CD14-positive monocyte (primary cell): ENCODE data around the gene SLC25A42. TPM values are rescaled to one million over a fixed set of nuclear protein-coding genes. Genes with fewer than 3 reads are reported as not detected.

Experiments
- DNase-seq, 3 donors: peaks; one replicate each; pipeline ENCODE4 v3.0.0-alpha.2; 2011 to 2022
- H2AFZ ChIP-seq: 2 replicates; pipeline ENCODE4 v1.6.0; 2012; ENCODE audit warnings: mild to moderate bottlenecking, low read depth, low read length, inconsistent platforms; ENCODE audit not compliant: insufficient read depth, poor library complexity, severe bottlenecking
- H3K27ac ChIP-seq, 2 donors: 1 replicate in 1 of 2; 2 replicates in 1 of 2; pipeline ENCODE4 v1.5.1; 2012 to 2013; ENCODE audit warnings: low read length in 2 of 2, control low read depth in 1 of 2, inconsistent platforms in 1 of 2, low read depth in 1 of 2, mild to moderate bottlenecking in 1 of 2
- H3K27me3 ChIP-seq, 2 donors: one replicate each; pipeline versions ENCODE4 v1.6.0 to v1.6.1; 2011 to 2013; ENCODE audit warnings: low read length in 2 of 2; ENCODE audit not compliant: control insufficient read depth in 2 of 2, insufficient read depth in 2 of 2
- H3K36me3 ChIP-seq, 2 donors: replicated peaks in 1 of 2; 1 replicate in 1 of 2; 2 replicates in 1 of 2; pipeline versions ENCODE4 v1.5.1 to v1.6.1; 2012 to 2013; ENCODE audit warnings: low read length in 2 of 2, control low read depth in 1 of 2, inconsistent platforms in 1 of 2, mild to moderate bottlenecking in 1 of 2; ENCODE audit not compliant: insufficient read depth in 2 of 2, control insufficient read depth in 1 of 2
- H3K4me1 ChIP-seq, 2 donors: 1 replicate in 1 of 2; 2 replicates in 1 of 2; pipeline versions ENCODE4 v1.5.1 to v1.6.1; 2012 to 2013; ENCODE audit warnings: low read length in 2 of 2, control low read depth in 1 of 2, inconsistent platforms in 1 of 2, mild to moderate bottlenecking in 1 of 2, moderate library complexity in 1 of 2; ENCODE audit not compliant: insufficient read depth in 2 of 2, control insufficient read depth in 1 of 2
- H3K4me2 ChIP-seq: replicated peaks from 2 replicates; pipeline ENCODE3; 2012; ENCODE audit warnings: low read length, moderate library complexity, mild to moderate bottlenecking; ENCODE audit not compliant: poor library complexity, severe bottlenecking; ENCODE audit errors: extremely low read depth
- H3K4me3 ChIP-seq, 3 experiments: fragments of 200-600 bp in 1 of 3; sonication (generic) in 1 of 3; replicated peaks in 1 of 3; 1 replicate in 2 of 3; 2 replicates in 1 of 3; pipeline ENCODE4 v1.5.1; 2011 to 2013; ENCODE audit warnings: low read length in 3 of 3, mild to moderate bottlenecking in 3 of 3, control low read depth in 2 of 3, low read depth in 2 of 3, inconsistent platforms in 1 of 3, moderate library complexity in 1 of 3
- H3K79me2 ChIP-seq: 2 replicates; pipeline ENCODE4 v1.6.0; 2012; ENCODE audit warnings: mild to moderate bottlenecking, control low read depth, inconsistent platforms, low read length, moderate library complexity; ENCODE audit not compliant: insufficient read depth
- H3K9ac ChIP-seq: 2 replicates; pipeline ENCODE4 v1.6.0; 2017; ENCODE audit warnings: low read length, mild to moderate bottlenecking; ENCODE audit not compliant: insufficient read depth, poor library complexity, severe bottlenecking
- H3K9me3 ChIP-seq, 2 donors: replicated peaks in 1 of 2; 1 replicate in 1 of 2; 2 replicates in 1 of 2; pipeline versions ENCODE4 v1.5.1 to v1.6.1; 2012 to 2013; ENCODE audit warnings: low read length in 2 of 2, control low read depth in 1 of 2; ENCODE audit not compliant: control insufficient read depth in 1 of 2, insufficient read depth in 1 of 2
- H4K20me1 ChIP-seq: 2 replicates; pipeline ENCODE4 v1.6.0; 2012; ENCODE audit warnings: mild to moderate bottlenecking, low read length, control low read depth, moderate library complexity; ENCODE audit not compliant: insufficient read depth
- H3K27ac Mint-ChIP-seq, 7 donors: one replicate each; pipeline ENCODE4 v1.8.0; 2020; ENCODE audit warnings: mild to moderate bottlenecking in 7 of 7, mixed read lengths in 7 of 7, moderate library complexity in 6 of 7, inconsistent platforms in 2 of 7
- H3K27me3 Mint-ChIP-seq, 3 donors: one replicate each; pipeline ENCODE4 v1.8.0; 2021 to 2022; ENCODE audit warnings: low read depth in 3 of 3, mild to moderate bottlenecking in 3 of 3, mixed read lengths in 3 of 3, moderate library complexity in 3 of 3, inconsistent platforms in 1 of 3
- H3K36me3 Mint-ChIP-seq, 2 donors: one replicate each; pipeline ENCODE4 v1.8.0; 2020; ENCODE audit warnings: mixed read lengths in 2 of 2, inconsistent platforms in 1 of 2, mild to moderate bottlenecking in 1 of 2
- H3K4me1 Mint-ChIP-seq: one replicate; pipeline ENCODE4 v1.8.0; 2020; ENCODE audit warnings: mild to moderate bottlenecking, mixed read lengths
- H3K4me3 Mint-ChIP-seq, 2 donors: one replicate each; pipeline ENCODE4 v1.8.0; 2020; ENCODE audit warnings: mild to moderate bottlenecking in 2 of 2, mixed read lengths in 2 of 2, moderate library complexity in 1 of 2
- H3K9me3 Mint-ChIP-seq, 7 donors: one replicate each; pipeline ENCODE4 v1.8.0; 2020 to 2022; ENCODE audit warnings: mixed read lengths in 7 of 7, mild to moderate bottlenecking in 6 of 7, moderate library complexity in 6 of 7, inconsistent platforms in 2 of 7
- CTCF ChIP-seq: fragments of 200-600 bp; IDR thresholded peaks from one replicate; pipeline ENCODE4 v1.8.0; 2022; ENCODE audit warnings: antibody characterized with exemption, mild to moderate bottlenecking
- WGBS: methylation state at CpG from one replicate; pipeline ENCODE4 v1.1.5; 2013; ENCODE audit warnings: missing lambda C conversion rate; ENCODE audit not compliant: insufficient coverage; 5-methylcytosine and 5-hydroxymethylcytosine counted together
- intact Hi-C, 2 donors: fragments of 100-400 bp; cut with micrococcal nuclease; formaldehyde crosslinking; loops; one replicate each; pipeline versions ENCODE4 v1.15.0 to v1.15.1; 2023
- polyA plus RNA-seq, 3 donors: library from polyadenylated mRNA; depleted of rRNA in 1 of 3; unstranded in 2 of 3; stranded (reverse) in 1 of 3; fragments of 300-500 nt in 2 of 3; fragments of >200 nt in 1 of 3; fragmentation: Illumina TruSeq in 2 of 3; gene quantifications; 1 replicate in 2 of 3; 2 replicates in 1 of 3; pipeline ENCODE4 v1.2.3, GENCODE V29; 2012 to 2021

SLC25A42 gene
- polyA plus RNA-seq, 3 donors, result 0.68 to 3.1 (median 1.1) TPM

DNA sequence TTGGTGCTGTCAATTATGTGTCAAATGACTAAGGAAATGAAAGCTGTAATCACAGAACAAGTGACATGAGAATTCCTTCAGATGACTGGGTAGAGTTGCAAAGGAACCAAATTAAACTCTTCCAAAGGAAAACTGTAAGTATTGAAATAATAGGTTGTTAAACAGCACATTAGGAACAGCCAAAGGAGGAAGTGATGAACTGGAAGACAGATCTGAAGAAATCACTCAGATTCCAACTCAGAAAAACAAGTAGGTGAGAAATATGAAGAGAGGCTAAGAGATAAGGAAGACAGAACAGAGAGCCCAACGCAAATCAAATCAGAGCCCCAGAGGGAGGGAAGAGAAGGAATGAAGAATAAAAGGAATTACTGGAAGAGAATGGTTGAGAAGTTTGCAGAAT is 59.1 kb downstream of the SLC25A42 start:
- H3K36me3 ChIP-seq, result peaks cover 0 to 5% of the 10 kb centered on the region in 2 donors
- intact Hi-C loops, result no loop called here
- H4K20me1 ChIP-seq, result no peaks in the 10 kb centered on the region
- H3K27me3 ChIP-seq, result no peaks in the 10 kb centered on the region
- Mint-ChIP-seq H3K36me3 (peaks cover 18 to 27% of the 10 kb centered on the region in 2 donors), H3K27me3 (no peaks in the 10 kb centered on the region), H3K27ac (no peak overlapping the region), H3K9me3 (peaks cover 2 to 11% (median 8%) of the 10 kb centered on the region in 7 donors), H3K4me1 (peaks cover 1% of the 10 kb centered on the region), H3K4me3 (no peak overlapping the region)
- no peak overlapping the region for H2AFZ ChIP-seq
- no peak overlapping the region for H3K4me2 ChIP-seq
- H3K4me1 ChIP-seq, result no peaks in the 10 kb centered on the region
- H3K9ac ChIP-seq, result no peak overlapping the region
- no CpG with 5 or more reads among the region's 1 CpG for WGBS
- peaks cover 0 to 3% of the 10 kb centered on the region in 2 donors for H3K9me3 ChIP-seq
- no peak overlapping the region for H3K4me3 ChIP-seq
- no peak overlapping the region for H3K27ac ChIP-seq
- TF ChIP-seq CTCF, result no peak
- no peak for DNase-seq
- H3K79me2 ChIP-seq, result no peaks in the 10 kb centered on the region

- Histone ChIP-seq H2AFZ (no peak overlapping the region), H3K4me2 (no peak overlapping the region), H3K27me3 (no peaks in the 10 kb centered on the region), H3K9ac (no peak overlapping the region), H3K36me3 (peaks cover 0 to 5% of the 10 kb centered on the region in 2 donors), H4K20me1 (no peaks in the 10 kb centered on the region), H3K4me1 (no peaks in the 10 kb centered on the region), H3K79me2 (no peaks in the 10 kb centered on the region), H3K9me3 (peaks cover 0 to 3% of the 10 kb centered on the region in 2 donors), H3K4me3 (no peak overlapping the region), H3K27ac (no peak overlapping the region)
- DNase-seq, result no peak
- intact Hi-C loops, result no loop called here
- no peak for TF ChIP-seq CTCF
- Mint-ChIP-seq H3K36me3 (peaks cover 18 to 27% of the 10 kb centered on the region in 2 donors), H3K4me3 (no peak overlapping the region), H3K9me3 (peaks cover 2 to 11% (median 8%) of the 10 kb centered on the region in 7 donors), H3K4me1 (peaks cover 3% of the 10 kb centered on the region), H3K27me3 (no peaks in the 10 kb centered on the region), H3K27ac (no peak overlapping the region)
These were observed 59.6 kb downstream of the SLC25A42 start for GRCh38 chr19:19123386-19123785.
